GM18505 (cell line): ENCODE measurements around the gene ZFYVE27.

ENCODE experiments used
- ATAC-seq: cut with Tn5 transposase; IDR thresholded peaks from one replicate; pipeline ENCODE4 v1.9.1; 2021; ENCODE audit not compliant: unreplicated experiment
- POLR2A ChIP-seq: IDR thresholded peaks from 4 replicates; pipeline ENCODE4 v1.6.1; 2011; ENCODE audit warnings: borderline replicate concordance; ENCODE audit not compliant: insufficient read depth, insufficient read length; ENCODE audit errors: extremely low read depth

ZFYVE27 gene

DNA sequence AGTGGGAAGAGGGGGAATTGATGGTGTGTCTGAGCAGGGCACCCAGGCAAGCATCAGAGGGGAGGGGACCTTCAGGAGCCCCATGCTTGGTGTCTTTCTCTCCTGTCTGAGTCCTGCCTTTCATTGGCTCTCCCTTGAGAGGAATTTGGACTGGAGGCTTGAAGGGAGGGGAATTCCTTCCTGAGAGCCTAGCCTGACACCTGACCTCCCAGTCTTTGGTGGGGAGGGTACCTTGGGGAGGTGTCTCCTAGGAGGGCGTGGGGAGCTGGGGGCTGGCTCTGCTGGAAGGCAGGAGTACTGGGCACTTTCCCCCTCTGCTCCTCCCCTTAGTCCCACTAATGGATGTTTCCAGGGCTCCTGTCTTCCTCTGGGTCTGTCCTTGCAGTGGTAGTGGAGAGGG lies 36.2 kb downstream of the ZFYVE27 start:
- ATAC-seq: no peak
- TF ChIP-seq POLR2A: no peak

DNA sequence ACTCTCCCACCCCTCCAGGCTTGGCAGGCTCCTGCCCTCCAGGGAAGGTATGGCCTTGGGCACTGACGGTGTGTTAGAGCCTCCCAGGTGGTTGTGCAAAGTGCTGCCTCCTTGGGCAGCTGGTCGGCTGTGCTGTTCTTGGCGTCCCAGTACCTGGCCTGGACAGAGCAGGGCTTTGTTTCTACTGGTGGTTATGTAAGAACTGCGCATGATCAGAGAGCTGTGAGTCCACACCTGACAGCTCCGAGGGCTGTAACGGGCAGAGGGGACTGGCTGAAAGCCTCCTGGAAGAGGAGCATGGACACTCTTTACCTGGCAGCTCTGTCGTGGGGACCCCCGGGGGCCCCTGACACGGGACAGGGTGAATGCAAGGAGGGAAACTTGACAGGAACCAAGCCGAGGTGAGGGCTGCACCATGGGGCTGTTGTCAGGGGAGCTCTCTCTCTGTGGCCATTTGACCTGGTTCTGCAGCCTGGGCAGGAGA lies 37.9 kb downstream of the ZFYVE27 start:
- no peak for TF ChIP-seq POLR2A
- no peak for ATAC-seq

DNA sequence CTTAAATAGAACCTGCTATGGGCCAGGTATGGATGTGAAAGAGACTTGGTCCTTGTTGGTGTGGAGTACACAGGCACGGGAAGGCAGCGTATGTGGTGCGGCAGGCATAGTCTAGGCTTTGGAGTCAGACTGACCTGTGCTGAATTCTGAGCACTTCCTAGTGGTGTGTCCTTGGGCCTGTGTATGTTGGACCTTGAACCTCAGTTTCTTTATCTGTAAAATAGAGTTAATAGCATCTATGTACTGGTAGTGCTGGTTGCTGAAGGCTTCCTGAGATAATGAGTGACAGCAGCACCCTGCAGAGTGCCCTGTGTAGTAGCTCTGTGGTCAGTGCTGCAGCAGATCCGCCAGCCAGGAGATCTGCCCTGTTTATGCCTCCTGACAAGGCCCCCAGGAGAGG lies 40.2 kb downstream of the ZFYVE27 start:
- no peak for ATAC-seq
- no peak for TF ChIP-seq POLR2A

DNA sequence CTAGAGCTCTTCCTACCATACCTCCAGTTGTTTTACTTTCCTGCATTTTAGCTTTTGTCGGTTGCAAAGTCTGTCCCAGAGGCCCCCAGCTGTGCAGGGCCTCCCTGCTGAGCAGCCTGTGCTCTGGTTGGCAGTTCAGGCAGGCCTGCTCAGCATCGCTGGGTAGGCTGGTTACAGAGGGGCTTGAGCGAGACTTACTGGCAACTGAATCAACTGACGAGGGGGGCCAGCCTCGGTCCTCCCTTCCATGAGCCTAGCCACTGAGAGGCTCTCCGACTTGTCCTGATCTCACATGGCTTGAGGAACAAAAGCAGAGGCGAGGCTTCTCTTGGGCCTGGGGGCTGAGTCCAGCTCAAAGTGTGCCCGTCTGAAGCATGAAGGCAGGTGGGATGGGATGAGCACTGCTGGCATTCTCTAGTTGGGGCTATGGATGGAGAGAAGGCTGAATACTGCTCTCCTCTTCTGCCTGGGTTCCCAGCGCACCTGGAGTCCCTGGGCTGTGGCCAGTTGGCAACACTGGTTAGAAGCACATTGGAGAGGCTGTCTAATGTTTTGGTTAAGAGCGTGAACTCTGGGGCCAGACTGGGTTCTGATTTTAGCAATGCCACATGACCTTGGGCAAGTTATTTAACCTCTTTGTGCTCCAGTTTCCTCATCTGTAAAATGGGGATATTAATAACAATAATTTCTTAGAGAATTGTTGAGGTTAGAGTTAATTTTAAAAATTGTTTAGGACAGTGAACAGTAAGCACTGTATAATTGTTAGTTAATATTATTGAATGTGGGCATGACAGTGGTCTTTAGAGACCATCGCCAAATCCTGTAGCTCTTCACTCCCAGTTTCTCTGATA lies 41.7 kb downstream of the ZFYVE27 start:
- ATAC-seq: no peak
- TF ChIP-seq POLR2A: no peak

DNA sequence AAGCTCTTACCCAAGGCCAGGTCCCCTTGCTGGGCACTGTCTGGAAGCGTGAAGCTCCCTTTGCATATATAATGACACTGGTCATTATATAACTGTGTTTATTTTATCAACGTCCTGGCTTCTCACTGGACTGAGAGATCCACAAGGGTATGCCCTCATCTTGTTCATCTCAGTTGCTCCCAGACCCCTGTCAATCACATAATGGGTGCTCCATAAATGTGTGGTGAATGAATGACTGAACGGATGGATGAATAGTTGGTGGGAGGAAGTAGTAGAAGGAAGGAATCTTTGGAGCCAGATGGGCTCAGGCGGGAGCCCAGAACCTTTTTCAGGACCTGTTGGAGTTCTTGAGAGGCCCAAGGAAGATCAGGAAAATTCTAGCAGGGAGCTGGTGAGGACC lies 42.6 kb downstream of the ZFYVE27 start:
- no peak for TF ChIP-seq POLR2A
- ATAC-seq: no peak

DNA sequence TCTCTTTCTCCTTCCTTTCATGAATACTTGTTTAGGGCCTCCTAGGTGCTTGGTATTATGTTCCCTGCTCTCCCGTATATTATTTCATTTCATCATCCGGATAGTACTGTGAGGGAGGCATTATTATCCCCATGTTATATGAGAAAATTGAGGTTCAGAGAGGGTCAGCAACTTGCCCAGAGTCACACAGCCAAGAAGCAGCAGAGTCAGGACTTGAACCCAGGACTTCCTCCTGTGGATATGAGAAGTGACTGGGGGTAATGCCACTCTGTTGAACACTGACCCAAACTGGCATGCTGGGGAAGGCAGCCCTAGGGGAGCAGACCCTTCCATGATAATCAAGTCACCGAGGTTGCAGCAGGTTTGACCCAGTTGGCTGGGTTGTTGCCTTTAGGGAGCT lies 43.0 kb downstream of the ZFYVE27 start:
- TF ChIP-seq POLR2A: no peak
- no peak for ATAC-seq

DNA sequence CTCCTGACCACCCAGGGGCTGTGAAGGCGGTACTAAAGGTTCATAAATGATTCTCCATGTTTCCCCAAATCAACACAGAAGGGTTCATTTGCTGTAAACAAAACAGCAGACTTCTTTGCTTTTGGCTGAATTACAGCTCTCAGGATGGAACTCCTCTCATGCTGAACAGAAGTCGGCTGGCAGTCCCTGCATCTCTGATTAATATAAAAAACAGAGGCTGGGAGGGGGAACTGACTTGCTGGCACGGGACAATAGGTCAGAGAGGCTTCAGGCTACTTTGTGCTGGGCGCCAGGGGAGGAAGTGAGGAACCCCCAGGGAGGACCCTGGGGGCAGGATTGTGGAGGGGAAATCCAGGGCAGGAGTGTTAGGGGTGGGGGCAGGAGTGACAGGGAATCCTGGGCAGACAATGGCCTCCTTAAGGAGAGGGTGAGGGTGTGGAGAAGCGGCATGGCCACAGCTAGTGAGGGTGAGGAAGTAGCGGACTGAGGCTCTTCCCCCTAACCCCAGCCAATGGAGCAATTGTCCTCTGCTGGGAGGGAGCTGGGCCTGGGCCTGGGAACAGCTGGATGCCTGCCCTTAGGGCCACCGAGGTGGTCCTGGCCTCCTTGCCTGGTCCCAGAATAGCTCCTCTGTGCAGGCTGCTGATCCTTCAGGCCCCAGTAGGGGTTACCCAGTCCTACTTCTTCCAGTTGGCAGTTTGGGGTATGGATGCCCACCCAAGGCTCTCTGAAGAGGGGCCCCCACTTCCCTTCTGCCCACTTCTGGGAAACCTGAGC lies 44.1 kb downstream of the ZFYVE27 start:
- no peak for ATAC-seq
- TF ChIP-seq POLR2A: no peak

DNA sequence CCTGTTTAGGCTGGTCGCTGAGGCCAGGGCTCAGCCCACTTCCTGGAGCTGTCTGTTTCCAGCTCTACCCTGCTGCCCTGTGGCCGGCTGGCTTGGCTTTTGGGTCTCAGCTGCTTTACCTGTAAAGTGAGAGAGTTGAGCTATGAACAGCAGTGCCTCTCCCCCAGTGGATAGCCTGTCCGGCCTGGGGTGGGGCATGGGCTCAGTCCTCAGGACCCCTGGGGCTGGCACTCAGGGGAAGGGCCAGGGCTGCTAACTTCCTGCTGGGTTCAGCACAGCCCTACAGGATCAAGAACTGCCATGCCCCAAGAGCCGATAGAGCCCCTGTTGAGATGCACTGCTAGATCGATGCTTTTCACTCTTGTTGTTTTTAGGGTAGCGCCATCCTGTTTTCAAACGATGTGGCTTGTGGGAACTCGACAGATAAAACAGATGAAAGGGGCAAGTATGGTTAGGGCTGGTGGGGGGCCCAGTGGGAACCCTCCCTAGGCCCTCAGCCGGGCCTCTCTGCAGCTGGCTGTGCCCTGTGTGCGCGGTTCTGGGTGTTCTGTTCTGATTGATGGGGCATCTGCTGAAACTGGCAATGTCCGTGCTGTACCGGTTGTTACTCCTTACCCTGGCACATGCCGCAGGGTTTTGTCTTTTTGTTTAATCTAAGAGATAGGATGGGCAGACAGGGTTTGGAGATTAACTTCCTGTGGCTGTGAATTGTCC lies 44.8 kb downstream of the ZFYVE27 start:
- no peak for ATAC-seq
- TF ChIP-seq POLR2A: no peak

DNA sequence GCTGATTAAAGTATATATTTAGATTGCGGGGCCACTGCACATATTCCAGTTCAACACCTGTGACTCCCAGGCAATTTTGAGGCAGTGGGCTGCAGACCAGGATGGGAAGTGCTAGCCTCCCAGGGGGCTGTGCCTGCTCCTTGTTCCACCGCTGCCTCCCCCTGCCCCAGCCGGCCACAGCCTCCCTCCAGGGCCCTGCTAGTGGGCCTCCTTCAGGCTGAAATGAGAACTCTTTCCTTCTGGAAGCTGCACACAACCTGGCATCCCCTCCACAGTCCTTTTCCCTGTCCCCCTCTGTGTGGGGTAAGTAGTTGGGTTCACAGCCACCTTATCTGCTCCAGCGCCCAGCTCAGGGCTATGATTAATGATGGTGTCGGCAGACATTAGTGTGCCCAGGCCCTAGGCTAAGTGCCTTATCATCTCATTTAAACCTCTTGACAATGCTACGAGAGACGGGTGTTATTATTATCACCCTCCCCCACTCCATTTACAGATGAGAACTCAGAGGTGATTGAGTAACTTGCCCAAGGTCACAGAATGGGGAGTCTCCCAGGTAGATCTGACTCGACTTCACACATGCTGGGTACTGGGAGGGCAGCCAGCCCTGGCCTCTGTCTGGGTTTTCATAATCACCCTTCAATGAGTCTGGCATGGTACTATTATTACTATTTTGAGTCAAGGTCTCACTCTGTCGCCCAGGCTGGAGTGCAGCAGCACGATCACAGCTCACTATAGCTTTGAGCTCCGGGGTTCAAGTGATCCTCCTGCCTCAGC lies 45.7 kb downstream of the ZFYVE27 start:
- ATAC-seq: no peak
- TF ChIP-seq POLR2A: no peak

DNA sequence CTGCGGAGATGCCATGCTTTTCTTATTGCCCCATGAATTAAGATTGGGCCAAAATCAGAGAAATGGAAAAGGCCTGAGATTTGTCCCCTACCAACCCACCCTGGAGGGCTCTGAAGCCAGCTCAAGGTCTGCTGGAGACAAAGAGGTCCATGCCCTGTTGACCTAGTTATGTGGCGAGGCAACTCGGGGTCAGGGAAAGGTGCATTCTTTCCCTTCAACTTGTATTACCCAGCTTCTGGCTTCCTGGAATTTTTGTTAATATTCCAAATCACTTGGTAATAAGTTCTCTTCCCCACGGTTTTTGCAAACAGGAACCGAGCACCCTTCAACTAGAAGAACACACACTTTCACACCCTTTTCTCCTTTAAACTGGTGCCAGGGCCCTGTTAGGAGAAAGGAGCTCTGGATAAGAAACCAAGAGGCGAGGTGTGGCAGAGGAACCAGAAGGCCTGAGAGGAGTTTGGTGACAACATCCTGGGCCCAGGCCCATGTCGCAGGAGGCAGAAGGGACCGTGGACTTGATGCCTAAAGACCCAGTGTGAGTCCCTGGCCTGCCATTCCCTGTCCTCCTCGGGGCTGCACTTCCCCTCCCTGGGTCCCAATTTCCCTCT lies 47.4 kb downstream of the ZFYVE27 start:
- no peak for ATAC-seq
- no peak for TF ChIP-seq POLR2A

DNA sequence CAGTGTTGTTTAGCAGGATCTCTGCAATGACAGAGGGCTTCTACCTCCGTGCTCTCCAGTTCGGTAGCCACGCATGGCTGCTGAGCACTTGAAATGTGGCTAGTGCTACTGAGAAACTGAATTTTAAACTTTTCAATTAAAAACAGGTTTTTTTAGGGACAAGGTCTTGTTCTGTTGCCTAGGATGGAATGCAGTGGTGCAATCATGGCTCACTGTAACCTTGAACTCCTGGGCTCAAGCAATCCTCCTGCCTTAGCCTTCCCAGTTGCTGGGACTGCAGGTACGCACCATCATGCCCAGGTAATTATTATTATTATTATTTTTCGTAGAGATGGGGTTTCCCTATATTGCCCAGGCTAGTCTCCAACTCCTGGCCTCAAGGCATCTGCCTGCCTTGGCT lies 48.3 kb downstream of the ZFYVE27 start:
- ATAC-seq: no peak
- TF ChIP-seq POLR2A: no peak

DNA sequence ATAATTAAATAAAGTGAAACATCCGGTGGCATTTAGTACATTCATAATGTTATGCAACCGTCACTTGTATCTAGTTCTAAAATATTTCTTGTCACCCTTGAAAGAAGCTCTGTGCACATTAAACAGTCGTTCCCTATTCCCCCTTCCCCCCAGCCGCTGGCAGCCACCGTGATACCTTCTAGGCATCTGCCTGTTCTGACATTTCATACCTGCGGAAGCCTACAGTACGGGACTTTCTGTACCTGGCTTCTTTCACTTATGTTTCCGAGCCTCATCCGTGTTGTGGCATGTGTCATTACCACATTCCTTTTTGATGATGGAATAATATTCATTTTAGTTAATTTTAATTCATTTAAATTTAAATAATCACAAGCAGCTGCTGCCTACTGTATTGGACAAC lies 48.8 kb downstream of the ZFYVE27 start:
- TF ChIP-seq POLR2A: no peak

DNA sequence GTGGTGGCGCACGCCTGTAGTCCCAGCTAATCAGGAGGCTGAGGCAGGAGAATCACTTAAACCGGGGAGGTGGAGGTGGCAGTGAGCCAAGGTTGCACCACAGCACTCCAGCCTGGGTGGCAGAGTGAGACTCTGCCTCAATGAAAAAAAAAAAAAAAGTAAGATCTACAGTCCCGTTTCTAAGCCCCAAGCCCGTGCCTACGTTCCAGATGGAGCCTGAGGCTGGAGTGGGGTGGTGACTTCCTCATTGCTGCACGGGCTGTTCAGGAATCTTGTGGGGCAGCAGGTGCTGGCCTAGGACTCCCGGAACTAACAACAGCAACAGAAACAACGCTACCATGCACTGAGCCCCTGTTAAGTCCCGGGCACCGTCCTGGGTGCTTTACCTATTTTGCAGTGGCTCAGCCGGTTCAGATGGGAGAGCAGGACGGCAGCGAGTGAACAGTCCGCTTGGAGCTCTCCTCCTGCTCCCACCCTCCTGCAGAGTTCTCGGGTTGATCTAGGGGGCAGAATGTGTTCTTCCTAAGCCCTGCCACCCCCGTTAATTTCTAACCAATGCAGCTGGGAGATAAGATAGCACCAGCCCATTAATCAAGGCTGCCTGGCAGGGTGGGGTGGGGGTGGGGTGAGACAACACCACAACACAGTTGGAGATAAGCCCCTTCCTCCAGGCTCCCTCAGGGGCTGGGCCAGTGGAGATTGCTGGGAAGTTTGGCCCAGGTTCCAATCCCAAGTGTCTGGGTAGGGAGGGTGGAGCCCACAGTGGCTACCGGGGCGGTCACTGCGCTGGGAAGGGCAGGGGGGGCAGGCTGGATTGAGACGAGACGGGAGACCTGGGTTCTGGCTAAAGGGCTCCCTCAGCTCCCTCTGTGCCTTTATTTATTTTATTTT lies 51.9 kb downstream of the ZFYVE27 start:
- no peak for ATAC-seq

More for the DNA sequence above, 48.8 kb downstream of the ZFYVE27 start:
- ATAC-seq: no peak

More for the DNA sequence above, 51.9 kb downstream of the ZFYVE27 start:
- TF ChIP-seq POLR2A: no peak
